T-helper 1 cell treated with Interleukin-12 subunit alpha and Interleukin-12 subunit beta and Interleukin-4 antibody, amounts not matched to agents 30 ng/mL and 1 ng/mL, for 36 hours (primary cell): Measurements from ENCODE around the gene OR2J3. TPM values are rescaled to one million over a fixed set of nuclear protein-coding genes. Genes with fewer than 3 reads are reported as not detected.

Experiments
- total RNA-seq: library from RNA; stranded (reverse); gene quantifications from 2 replicates; pipeline ENCODE4 v1.2.3, GENCODE V29; 2022

OR2J3 gene
- total RNA-seq, 1 donor from 2014 or later: not detected

Other genes starting within 250 kb of the OR2J3 start
- 64.1 and 64.7 TPM in 2 replicates for gene TRIM27, start 184.1 kb upstream of the OR2J3 start, total RNA-seq
- 0.44 and 0.66 TPM in 2 replicates for gene ZNF311, start 102.7 kb upstream of the OR2J3 start, total RNA-seq
- gene OR2W1, start 62.9 kb upstream of the OR2J3 start, total RNA-seq: not detected in 2 replicates
- not detected in 2 replicates for gene OR2B3, start 20.7 kb upstream of the OR2J3 start, total RNA-seq
- not detected in 2 replicates for gene OR2J1, start 8.6 kb upstream of the OR2J3 start, total RNA-seq
- gene OR2J2, start 62.8 kb downstream of the OR2J3 start, total RNA-seq: not detected in 2 replicates
- gene OR14J1, start 193.6 kb downstream of the OR2J3 start, total RNA-seq: not detected in 2 replicates